Left lung (tissue), 10 donors: ENCODE results near the gene HIP1. TPM values are rescaled to one million over a fixed set of nuclear protein-coding genes. Genes with fewer than 3 reads are reported as not detected.
"Not testable (repeated sequence)": the region's sequence is repeated elsewhere in the genome, so short reads cannot be mapped to it uniquely, and the experiment has no call there.

Source experiments
- ATAC-seq: fragments of 200-7000 bp; cut with Tn5 transposase; one replicate; pipeline ENCODE4 v1.9.1; 2020; ENCODE audit warnings: moderate library complexity
- DNase-seq, 4 donors: peaks; one replicate each; pipeline ENCODE4 v3.0.0-alpha.2; 2013 to 2020
- H3K27ac ChIP-seq, 2 donors: fragments of 200-600 bp; sonication (generic) in 1 of 2; one replicate each; pipeline versions ENCODE4 v1.5.0 to v1.8.0; 2020 to 2021
- H3K27me3 ChIP-seq, 2 donors: fragments of 200-600 bp; sonication (generic) in 1 of 2; one replicate each; pipeline versions ENCODE4 v1.5.0 to v1.8.0; 2020 to 2021
- H3K36me3 ChIP-seq, 2 donors: fragments of 200-600 bp; sonication (generic) in 1 of 2; one replicate each; pipeline versions ENCODE4 v1.5.0 to v1.8.0; 2020 to 2021
- H3K4me1 ChIP-seq, 2 donors: fragments of 200-600 bp; one replicate each; pipeline ENCODE4 v1.8.0; 2021
- H3K4me3 ChIP-seq, 2 donors: fragments of 200-600 bp; sonication (generic) in 1 of 2; one replicate each; pipeline versions ENCODE4 v1.5.0 to v1.8.0; 2020 to 2021; ENCODE audit warnings: mild to moderate bottlenecking in 1 of 2
- H3K9me3 ChIP-seq, 2 donors: fragments of 200-600 bp; sonication (generic) in 1 of 2; one replicate each; pipeline versions ENCODE4 v1.5.0 to v1.8.0; 2020 to 2021
- intact Hi-C, 2 donors: fragments of 100-400 bp; cut with DNase I; formaldehyde crosslinking; loops; one replicate each; pipeline versions ENCODE4 v1.11.2 to v1.14.2; 2022
- polyA plus RNA-seq, 6 donors: library from polyadenylated mRNA; unstranded; fragments of 120-200 nt; gene quantifications; one replicate each; pipeline ENCODE4 v1.2.1, GENCODE V29; 2013; ENCODE audit not compliant: insufficient read length in 6 of 6
- total RNA-seq, 2 donors: library from RNA; stranded (reverse); fragmentation: NEBNext Ultra II Directional; extraction: Animal tissue kit (Norgen Biotek cat#: 25700); gene quantifications; one replicate each; pipeline ENCODE4 v1.2.1, GENCODE V29; 2021
- TF ChIP-seq, protein P1 (sequence below), 2 donors: fragments of 200-600 bp; sonication (generic) in 1 of 2; IDR thresholded peaks; one replicate each; pipeline versions ENCODE4 v1.5.0 to v1.8.0; 2021; ENCODE audit warnings: antibody characterized with exemption in 2 of 2
- donor health status: DM: no; HTN: yes; CAD: no.
- donor health status: DM: no; HTN: no; CAD: no.

Gene HIP1
- total and polyA plus RNA-seq, 8 donors = 41.9 to 84.2 (median 46.0) TPM

GRCh38 chr7:75611557-75612178 is 127.1 kb downstream of the HIP1 start:
- ATAC-seq (peak; percentile 94), DNase-seq (peak in 3 of 4 donors; percentile 32 to 89 (median 76))
- H3K36me3 ChIP-seq = no peaks in the 10 kb centered on the region

DNA sequence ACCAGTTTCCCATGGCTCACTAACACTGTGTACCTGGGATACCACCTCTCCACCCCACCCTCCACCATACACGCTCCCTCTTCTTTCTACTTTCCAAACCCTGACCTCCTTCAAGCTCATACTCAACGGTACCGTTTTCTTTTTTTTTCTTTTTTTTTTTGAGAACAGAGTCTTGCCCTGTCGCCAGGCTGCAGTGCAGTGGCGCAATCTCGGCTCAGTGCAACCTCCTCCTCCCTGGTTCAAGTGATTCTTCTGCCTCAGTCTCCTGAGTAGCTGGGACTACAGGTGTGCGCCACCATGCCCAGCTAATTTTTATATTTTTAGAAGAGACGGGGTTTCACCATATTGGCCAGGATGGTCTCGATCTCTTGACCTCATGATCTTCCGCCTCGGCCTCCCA is 129.3 kb downstream of the HIP1 start:
- H3K4me3 ChIP-seq, H3K27me3 ChIP-seq, ATAC-seq, intact Hi-C loops, H3K36me3 ChIP-seq, H3K9me3 ChIP-seq: not testable (repeated sequence)
- DNase-seq = peak in 1 of 4 donors; percentile 75
- Histone ChIP-seq H3K27ac (peak overlapping the region in 1 of 2 donors; percentile 33), H3K4me1 (peaks cover 0 to 80% of the 10 kb centered on the region in 2 donors)

More at GRCh38 chr7:75611557-75612178, 127.1 kb downstream of the HIP1 start:
- peak overlapping the region; percentile 64 to 74 for H3K27ac ChIP-seq
- TF ChIP-seq, protein P1, sequence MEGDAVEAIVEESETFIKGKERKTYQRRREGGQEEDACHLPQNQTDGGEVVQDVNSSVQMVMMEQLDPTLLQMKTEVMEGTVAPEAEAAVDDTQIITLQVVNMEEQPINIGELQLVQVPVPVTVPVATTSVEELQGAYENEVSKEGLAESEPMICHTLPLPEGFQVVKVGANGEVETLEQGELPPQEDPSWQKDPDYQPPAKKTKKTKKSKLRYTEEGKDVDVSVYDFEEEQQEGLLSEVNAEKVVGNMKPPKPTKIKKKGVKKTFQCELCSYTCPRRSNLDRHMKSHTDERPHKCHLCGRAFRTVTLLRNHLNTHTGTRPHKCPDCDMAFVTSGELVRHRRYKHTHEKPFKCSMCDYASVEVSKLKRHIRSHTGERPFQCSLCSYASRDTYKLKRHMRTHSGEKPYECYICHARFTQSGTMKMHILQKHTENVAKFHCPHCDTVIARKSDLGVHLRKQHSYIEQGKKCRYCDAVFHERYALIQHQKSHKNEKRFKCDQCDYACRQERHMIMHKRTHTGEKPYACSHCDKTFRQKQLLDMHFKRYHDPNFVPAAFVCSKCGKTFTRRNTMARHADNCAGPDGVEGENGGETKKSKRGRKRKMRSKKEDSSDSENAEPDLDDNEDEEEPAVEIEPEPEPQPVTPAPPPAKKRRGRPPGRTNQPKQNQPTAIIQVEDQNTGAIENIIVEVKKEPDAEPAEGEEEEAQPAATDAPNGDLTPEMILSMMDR (IDR thresholded peaks at IDR 0.05) = no peak
- H3K4me1 ChIP-seq = peaks cover 0 to 78% of the 10 kb centered on the region in 2 donors
- no peaks in the 10 kb centered on the region for H3K9me3 ChIP-seq
- H3K4me3 ChIP-seq = peak overlapping the region in 1 of 2 donors; percentile 19
- intact Hi-C loops = no loop called here
- no peaks in the 10 kb centered on the region for H3K27me3 ChIP-seq

DNA sequence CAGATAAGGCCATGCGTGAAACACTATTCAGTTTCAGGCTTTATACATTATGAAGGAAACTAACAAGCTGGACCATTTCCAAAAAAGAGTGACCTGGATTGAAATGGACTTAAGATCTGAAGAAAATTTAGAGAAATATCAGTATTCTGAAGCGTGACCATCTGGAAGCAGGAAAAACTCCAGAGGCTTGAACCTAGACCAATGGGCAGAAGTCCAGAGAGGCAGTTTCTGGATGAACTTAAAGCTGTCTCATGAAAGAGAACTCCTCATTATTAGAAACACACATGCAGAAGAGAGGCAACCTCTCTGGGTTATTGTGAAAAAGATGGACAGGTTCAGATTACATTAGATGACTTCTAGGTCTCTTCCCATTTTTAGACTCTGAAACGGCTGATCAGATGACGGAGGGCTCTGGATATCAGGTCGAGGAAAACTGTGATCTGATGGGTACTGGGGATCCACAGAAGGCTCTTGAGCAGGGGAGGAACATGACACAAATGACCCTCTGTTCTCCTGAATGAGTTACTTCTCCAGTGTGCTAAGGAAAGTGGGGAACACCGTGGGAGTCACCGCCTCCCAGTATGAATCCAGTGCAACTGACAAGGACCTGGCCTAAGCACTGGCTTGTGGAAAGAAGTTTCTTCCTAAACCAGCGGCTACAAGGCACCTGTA is 130.2 kb downstream of the HIP1 start:
- Histone ChIP-seq H3K36me3 (no peaks in the 10 kb centered on the region), H3K4me3 (no peak overlapping the region), H3K27me3 (no peaks in the 10 kb centered on the region), H3K27ac (peak overlapping the region in 1 of 2 donors; percentile 33), H3K9me3 (no peaks in the 10 kb centered on the region), H3K4me1 (peaks cover 0 to 82% of the 10 kb centered on the region in 2 donors)
- DNase-seq = peak in 1 of 4 donors; percentile 24
- intact Hi-C loops = no loop called here
- TF ChIP-seq, protein P1 (IDR thresholded peaks at IDR 0.05) = no peak
- ATAC-seq = no peak

DNA sequence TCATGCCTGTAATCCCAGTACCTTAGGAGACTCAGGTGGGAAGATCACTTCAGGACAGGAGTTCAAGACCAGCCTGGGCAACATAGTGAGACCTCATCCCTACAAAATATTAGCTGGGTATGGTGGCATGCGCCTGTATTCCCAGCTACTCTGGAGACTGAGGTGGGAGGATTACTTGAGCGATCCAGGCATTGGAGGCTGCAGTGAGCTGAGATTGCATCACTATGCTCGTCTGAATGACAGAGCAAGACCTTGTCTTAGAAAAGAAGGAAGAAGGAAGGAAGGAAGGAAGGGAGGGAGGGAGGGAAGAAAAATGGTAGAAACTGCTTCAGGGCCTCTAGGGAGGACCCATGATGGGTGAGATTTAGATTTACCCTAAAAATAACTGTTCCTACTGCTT is 134.3 kb downstream of the HIP1 start:
- intact Hi-C loops = no loop called here
- DNase-seq = peak in 1 of 4 donors; percentile 1

GRCh38 chr7:75602831-75603230 is 135.9 kb downstream of the HIP1 start:
- H3K36me3 ChIP-seq = peaks cover 0 to 12% of the 10 kb centered on the region in 2 donors
- ATAC-seq, intact Hi-C loops, H3K27me3 ChIP-seq, H3K9me3 ChIP-seq, H3K4me3 ChIP-seq, H3K27ac ChIP-seq: not testable (repeated sequence)
- peak in 1 of 4 donors; percentile 33 for DNase-seq
- peaks cover 4 to 37% of the 10 kb centered on the region in 2 donors for H3K4me1 ChIP-seq

More for the DNA sequence above, 134.3 kb downstream of the HIP1 start:
- no peaks in the 10 kb centered on the region for H3K27me3 ChIP-seq
- no peaks in the 10 kb centered on the region for H3K9me3 ChIP-seq
- TF ChIP-seq, protein P1 (IDR thresholded peaks at IDR 0.05) = no peak
- no peak overlapping the region for H3K4me3 ChIP-seq
- no peaks in the 10 kb centered on the region for H3K36me3 ChIP-seq
- peaks cover 2 to 47% of the 10 kb centered on the region in 2 donors for H3K4me1 ChIP-seq
- H3K27ac ChIP-seq = peak overlapping the region in 1 of 2 donors; percentile 60
- no peak for ATAC-seq

- DNase-seq (no peak), ATAC-seq (no peak)
- peaks cover 0 to 22% of the 10 kb centered on the region in 2 donors for H3K36me3 ChIP-seq
- no peak overlapping the region for H3K27ac ChIP-seq
- peaks cover 4 to 33% of the 10 kb centered on the region in 2 donors for H3K4me1 ChIP-seq
- H3K27me3 ChIP-seq = no peaks in the 10 kb centered on the region
- intact Hi-C loops = no loop called here
- no peak overlapping the region for H3K4me3 ChIP-seq
- no peaks in the 10 kb centered on the region for H3K9me3 ChIP-seq
- TF ChIP-seq, protein P1 (IDR thresholded peaks at IDR 0.05) = no peak
These were observed 137.2 kb downstream of the HIP1 start for GRCh38 chr7:75601539-75601938.

DNA sequence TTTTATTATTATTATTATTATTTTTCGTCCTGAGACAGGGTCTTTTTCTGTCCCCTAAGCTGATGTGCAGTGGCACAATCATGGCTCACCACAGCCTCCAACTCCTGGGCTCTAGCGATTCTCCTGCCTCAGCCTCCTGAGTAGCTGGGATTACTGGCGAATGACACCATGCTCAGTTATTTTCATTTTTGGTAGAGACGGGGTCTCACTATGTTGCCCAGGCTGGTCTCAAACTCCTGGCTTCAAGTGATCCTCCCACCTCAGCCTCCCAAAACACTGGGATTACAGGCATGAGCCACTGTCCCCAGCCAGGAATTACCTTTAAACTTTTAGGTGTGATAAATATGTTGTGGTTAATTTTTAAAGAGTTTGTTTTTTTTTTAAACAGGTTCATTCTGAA is 138.0 kb downstream of the HIP1 start:
- H3K27ac ChIP-seq, ATAC-seq, H3K4me3 ChIP-seq, H3K27me3 ChIP-seq, H3K9me3 ChIP-seq, intact Hi-C loops, DNase-seq: not testable (repeated sequence)
- Histone ChIP-seq H3K36me3 (peaks cover 0 to 29% of the 10 kb centered on the region in 2 donors), H3K4me1 (peaks cover 4 to 25% of the 10 kb centered on the region in 2 donors)
